Cortex of kidney (tissue), 1 donor: ENCODE results near the gene SIK3.

Experiments used
- DNase-seq: peaks from one replicate; lab custom pipeline; 2025; lab: John Stamatoyannopoulos, UW

SIK3 gene

GRCh38 chr11:116929414-116930090 is 168.7 kb downstream of the SIK3 start:
- DNase-seq: no peak

GRCh38 chr11:116928845-116929244 is 169.4 kb downstream of the SIK3 start:
- no peak for DNase-seq

GRCh38 chr11:116928102-116928777 is 170.0 kb downstream of the SIK3 start:
- no peak for DNase-seq

GRCh38 chr11:116927163-116927974 is 170.9 kb downstream of the SIK3 start:
- no peak for DNase-seq

- DNase-seq: no peak
Observed at GRCh38 chr11:116925050-116925449, 173.2 kb downstream of the SIK3 start.

- no peak for DNase-seq
Observed at GRCh38 chr11:116918925-116919655, 179.1 kb downstream of the SIK3 start.

GRCh38 chr11:116917632-116918031 is 180.6 kb downstream of the SIK3 start:
- no peak for DNase-seq

GRCh38 chr11:116916886-116917285 is 181.3 kb downstream of the SIK3 start:
- DNase-seq: no peak

- no peak for DNase-seq
Observed at GRCh38 chr11:116916052-116916451, 182.2 kb downstream of the SIK3 start.

GRCh38 chr11:116913000-116913399 is 185.2 kb downstream of the SIK3 start:
- DNase-seq: no peak

- DNase-seq: no peak
Observed at GRCh38 chr11:116911976-116912734, 186.1 kb downstream of the SIK3 start.

- no peak for DNase-seq
Observed at GRCh38 chr11:116910847-116911246, 187.4 kb downstream of the SIK3 start.

- DNase-seq: no peak
Observed at GRCh38 chr11:116910378-116910777, 187.8 kb downstream of the SIK3 start.

- no peak for DNase-seq
Observed at GRCh38 chr11:116909245-116909644, 189.0 kb downstream of the SIK3 start.

GRCh38 chr11:116906479-116906878 is 191.7 kb downstream of the SIK3 start:
- DNase-seq: no peak

GRCh38 chr11:116903090-116903489 is 195.1 kb downstream of the SIK3 start:
- DNase-seq: no peak

- DNase-seq: no peak
Observed at GRCh38 chr11:116901964-116902688, 196.1 kb downstream of the SIK3 start.

GRCh38 chr11:116901211-116901610 is 197.0 kb downstream of the SIK3 start:
- no peak for DNase-seq

GRCh38 chr11:116896211-116896610 is 202.0 kb downstream of the SIK3 start:
- no peak for DNase-seq

- no peak for DNase-seq
Observed at GRCh38 chr11:116895048-116895757, 203.0 kb downstream of the SIK3 start.
